GM18867 (cell line): ENCODE results near the gene CCDC88A.
"Not testable (repeated sequence)": the region's sequence is repeated elsewhere in the genome, so short reads cannot be mapped to it uniquely, and the experiment has no call there.

Source experiments
- ATAC-seq: cut with Tn5 transposase; IDR thresholded peaks from one replicate; pipeline ENCODE4 v1.9.1; 2021; ENCODE audit warnings: mild to moderate bottlenecking, moderate library complexity; ENCODE audit not compliant: unreplicated experiment

CCDC88A gene

GRCh38 chr2:55391155-55391554 is 28.5 kb downstream of the CCDC88A start:
- ATAC-seq, result no peak

GRCh38 chr2:55385516-55385915 is 34.1 kb downstream of the CCDC88A start:
- not testable (repeated sequence) for ATAC-seq

DNA sequence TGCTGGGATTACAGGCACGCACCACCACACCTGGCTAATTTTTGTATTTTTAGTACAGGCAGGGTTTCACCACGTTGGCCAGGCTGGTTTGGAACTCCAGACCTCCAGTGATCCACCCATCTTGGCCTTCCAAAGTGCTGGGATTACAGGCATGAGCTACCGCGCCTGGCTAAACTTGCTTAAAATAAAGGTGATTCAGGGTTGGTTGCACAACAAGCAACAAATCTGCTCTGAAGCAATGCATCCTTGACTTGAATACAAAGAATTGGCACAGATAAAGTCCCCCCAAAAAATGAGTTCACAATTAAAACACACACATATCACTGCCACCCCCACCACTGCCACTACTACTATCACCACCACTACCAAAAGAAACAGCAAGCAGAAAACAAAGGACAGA is 34.9 kb downstream of the CCDC88A start:
- ATAC-seq, result no peak

DNA sequence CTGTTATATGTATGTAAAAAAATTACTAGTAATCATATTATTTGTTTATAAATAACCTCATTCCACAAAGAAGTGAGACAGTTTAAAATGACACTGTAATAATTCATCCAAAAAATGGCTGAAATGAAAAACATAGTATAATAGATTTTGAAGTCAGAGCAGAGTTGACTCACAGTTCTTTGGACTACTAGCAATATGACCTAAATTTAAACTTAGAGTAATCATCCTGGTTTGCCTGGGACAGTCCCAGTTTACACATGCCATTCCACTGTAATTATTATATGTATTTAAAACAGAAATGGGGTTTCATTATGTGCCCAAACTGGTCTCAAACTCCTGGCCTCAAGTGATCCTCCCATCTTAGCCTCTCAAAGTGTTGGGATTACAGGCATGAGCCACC is 48.3 kb downstream of the CCDC88A start:
- no peak for ATAC-seq

GRCh38 chr2:55370208-55370607 is 49.4 kb downstream of the CCDC88A start:
- no peak for ATAC-seq

DNA sequence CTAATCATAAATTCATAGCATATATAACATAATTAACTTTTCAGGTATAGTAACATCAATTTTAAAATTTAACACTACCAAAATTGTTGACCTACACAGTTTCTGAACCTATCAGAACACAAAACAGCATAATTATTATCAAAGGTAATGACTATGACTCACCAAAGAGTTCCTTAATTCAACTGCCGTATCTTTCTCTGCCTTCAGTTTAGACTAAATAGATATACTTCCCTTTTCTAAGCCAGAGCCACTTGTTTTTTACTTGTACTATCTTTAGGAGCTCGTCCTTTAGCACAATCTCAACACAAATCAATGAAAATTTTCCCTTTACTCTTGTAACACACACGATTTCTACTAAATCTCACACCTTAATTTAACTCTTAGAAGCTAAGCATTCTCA is 54.4 kb downstream of the CCDC88A start:
- ATAC-seq, result no peak

- ATAC-seq, result no peak
Observed at GRCh38 chr2:55364189-55365055, 55.2 kb downstream of the CCDC88A start.

DNA sequence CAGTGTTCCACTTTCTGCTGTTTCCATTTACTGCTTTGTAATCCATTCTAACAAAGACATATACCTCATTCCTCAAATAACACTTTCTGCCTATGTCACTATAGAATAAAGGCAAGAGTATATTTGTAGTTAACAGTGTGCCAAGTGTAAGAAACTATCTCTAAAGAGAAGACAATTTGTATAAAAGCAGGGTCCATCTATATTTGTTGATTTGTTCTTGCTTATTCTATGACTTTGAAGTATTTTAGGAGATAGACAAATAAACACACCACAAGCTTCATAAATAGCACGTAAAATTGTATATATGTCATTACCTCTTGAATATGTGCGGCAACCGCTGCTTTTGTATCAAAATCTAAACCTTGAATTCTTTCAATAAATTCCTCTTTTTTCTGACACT is 56.0 kb downstream of the CCDC88A start:
- ATAC-seq, result no peak

GRCh38 chr2:55361465-55362189 is 58.0 kb downstream of the CCDC88A start:
- ATAC-seq, result peak; percentile 76

- ATAC-seq, result no peak
Observed at GRCh38 chr2:55358451-55358850, 61.2 kb downstream of the CCDC88A start.

- ATAC-seq, result no peak
Observed at GRCh38 chr2:55357927-55358326, 61.7 kb downstream of the CCDC88A start.

GRCh38 chr2:55357164-55357563 is 62.5 kb downstream of the CCDC88A start:
- ATAC-seq, result no peak

GRCh38 chr2:55356136-55356535 is 63.5 kb downstream of the CCDC88A start:
- ATAC-seq, result not testable (repeated sequence)

DNA sequence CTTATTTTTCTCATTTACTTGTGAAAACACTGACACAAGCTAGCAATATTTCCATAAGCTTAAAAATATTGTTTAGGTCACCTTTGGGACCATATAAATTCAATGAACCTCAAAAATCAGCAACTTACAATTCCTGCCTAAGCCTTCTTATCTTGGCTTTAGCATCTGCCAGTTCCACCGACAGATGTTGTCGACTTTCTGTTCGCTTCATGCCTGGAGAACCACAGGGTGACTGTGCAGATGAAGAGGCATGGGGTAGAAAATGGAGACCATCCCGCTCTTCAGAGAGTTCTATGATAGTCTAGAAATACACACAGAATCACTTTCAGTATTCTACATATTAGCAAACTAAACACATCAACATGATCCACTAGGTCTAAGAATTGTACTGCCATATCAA is 64.2 kb downstream of the CCDC88A start:
- no peak for ATAC-seq

GRCh38 chr2:55351672-55352071 is 68.0 kb downstream of the CCDC88A start:
- no peak for ATAC-seq

- no peak for ATAC-seq
Observed at GRCh38 chr2:55345064-55345463, 74.6 kb downstream of the CCDC88A start.

- no peak for ATAC-seq
Observed at GRCh38 chr2:55338268-55338667, 81.4 kb downstream of the CCDC88A start.

DNA sequence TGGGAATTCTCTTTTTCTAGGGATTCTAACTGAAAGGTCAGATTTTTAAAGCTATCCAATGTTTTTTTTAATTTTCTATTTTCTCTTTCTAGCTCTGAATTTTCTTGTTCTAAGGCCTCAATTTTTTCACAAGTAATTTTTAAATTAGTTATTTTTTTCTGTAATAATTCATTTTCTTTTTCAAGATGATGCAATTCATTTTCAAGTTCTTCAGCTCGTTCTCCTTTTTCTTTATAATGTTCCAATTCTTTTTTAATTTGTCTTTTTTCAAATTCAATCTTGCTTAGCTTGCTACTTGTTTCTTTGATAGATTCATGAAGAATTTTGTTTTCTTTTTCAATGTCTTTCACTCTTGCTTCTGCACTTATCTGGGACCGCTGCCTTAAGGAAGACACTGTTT is 84.9 kb downstream of the CCDC88A start:
- no peak for ATAC-seq

- ATAC-seq, result no peak
Observed at GRCh38 chr2:55330541-55331297, 88.9 kb downstream of the CCDC88A start.

DNA sequence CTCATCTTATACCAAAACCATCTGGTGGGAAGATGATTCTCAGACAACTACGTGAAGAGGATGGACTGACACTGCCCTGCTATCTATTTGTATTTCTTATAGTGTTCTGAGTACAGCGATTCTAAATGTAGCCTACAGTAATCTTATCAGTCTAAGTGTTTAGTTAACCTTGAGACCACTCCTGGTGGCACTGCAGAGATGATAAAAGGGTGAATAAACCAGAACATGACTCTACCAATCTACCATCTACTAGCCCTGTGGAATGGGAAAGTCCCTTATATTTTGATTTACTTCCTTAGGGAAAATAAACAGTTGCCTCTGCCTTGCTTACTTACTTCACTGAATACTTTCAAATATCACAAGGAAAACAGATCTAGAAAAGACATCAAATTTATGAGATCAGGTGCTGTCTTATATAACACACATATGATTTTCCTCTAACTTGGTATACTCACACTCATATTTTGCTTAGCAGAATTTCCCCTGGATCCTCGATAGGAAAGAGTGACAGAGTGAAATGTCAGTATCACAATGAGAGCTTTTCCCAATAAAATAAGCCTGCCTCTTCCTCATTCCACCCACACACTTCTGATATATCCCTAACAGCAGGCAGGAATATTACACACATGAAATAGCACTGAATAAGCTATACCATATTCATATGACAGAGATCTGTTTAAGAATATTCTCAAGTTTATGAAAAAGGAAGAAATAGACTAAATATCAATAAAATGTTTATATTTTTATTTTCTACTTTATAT is 92.0 kb downstream of the CCDC88A start:
- no peak for ATAC-seq

- no peak for ATAC-seq
Observed at GRCh38 chr2:55314985-55315384, 104.7 kb downstream of the CCDC88A start.
